ENCODE results near the gene ANKRD35. TPM values are rescaled to one million over a fixed set of nuclear protein-coding genes. Genes with fewer than 3 reads are reported as not detected.

Gene ANKRD35
- total and polyA plus RNA-seq, 9 of the 15 experiments (the other 6 are each of a cell fraction or from before 2014, with no cell fraction given), result 0.07 to 0.14 (median 0.07) TPM; not detected in 5

DNA sequence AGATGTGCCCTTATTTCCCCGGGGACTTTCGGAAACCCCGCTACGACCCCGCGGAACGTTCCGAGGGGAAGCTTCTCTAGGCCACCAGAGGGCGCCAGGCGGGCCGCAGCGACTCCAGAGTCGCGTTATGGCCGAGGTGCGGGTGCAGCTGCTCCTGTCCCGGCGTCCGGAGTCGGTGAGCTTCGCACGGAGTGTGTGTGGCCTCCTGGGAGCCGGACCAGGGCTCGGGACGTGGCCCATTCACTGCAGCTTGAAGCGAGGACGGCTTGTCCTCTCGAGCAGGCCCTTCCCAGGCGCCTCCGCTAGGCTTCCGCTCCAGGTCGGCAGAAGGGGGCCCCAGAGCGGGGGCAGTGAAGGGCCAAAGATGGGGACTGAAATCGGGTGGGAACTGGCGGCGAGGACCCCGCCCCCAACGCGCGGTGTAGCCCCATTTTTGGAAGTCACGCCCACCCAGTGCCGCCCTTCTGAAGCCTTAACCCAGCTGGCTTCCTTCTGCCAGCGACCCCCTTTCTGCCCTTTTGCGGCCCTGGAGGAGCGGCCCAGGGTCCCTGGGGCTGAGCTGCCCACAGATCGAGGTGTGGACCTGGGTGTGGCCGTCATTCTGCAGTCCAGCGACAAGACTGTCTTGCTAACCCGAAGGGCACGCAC lies 40.0 kb downstream of the ANKRD35 start, which contains the start of gene NUDT17 (continued):
- peak; percentile 55 for TF ChIP-seq NEUROD1 (IDR thresholded peaks at IDR 0.05; ENCODE audit: borderline replicate concordance, low read depth, low read length, partially characterized antibody)
- TF ChIP-seq HOXB6 (CRISPR knock-in tag; IDR thresholded peaks at IDR 0.05; ENCODE audit: borderline replicate concordance), result no peak
- TF ChIP-seq, protein P1, sequence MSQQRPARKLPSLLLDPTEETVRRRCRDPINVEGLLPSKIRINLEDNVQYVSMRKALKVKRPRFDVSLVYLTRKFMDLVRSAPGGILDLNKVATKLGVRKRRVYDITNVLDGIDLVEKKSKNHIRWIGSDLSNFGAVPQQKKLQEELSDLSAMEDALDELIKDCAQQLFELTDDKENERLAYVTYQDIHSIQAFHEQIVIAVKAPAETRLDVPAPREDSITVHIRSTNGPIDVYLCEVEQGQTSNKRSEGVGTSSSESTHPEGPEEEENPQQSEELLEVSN (IDR thresholded peaks at IDR 0.05; ENCODE audit: borderline replicate concordance in 1 of 2, extremely low read depth in 1 of 2, insufficient read depth in 1 of 2, insufficient read length in 1 of 2, low read depth in 1 of 2, low read length in 1 of 2, poor library complexity in 1 of 2, severe bottlenecking in 1 of 2), result peak; percentile 58 to 67
- TF ChIP-seq, protein P2, sequence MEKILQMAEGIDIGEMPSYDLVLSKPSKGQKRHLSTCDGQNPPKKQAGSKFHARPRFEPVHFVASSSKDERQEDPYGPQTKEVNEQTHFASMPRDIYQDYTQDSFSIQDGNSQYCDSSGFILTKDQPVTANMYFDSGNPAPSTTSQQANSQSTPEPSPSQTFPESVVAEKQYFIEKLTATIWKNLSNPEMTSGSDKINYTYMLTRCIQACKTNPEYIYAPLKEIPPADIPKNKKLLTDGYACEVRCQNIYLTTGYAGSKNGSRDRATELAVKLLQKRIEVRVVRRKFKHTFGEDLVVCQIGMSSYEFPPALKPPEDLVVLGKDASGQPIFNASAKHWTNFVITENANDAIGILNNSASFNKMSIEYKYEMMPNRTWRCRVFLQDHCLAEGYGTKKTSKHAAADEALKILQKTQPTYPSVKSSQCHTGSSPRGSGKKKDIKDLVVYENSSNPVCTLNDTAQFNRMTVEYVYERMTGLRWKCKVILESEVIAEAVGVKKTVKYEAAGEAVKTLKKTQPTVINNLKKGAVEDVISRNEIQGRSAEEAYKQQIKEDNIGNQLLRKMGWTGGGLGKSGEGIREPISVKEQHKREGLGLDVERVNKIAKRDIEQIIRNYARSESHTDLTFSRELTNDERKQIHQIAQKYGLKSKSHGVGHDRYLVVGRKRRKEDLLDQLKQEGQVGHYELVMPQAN (IDR thresholded peaks at IDR 0.05; ENCODE audit: borderline replicate concordance), result peak; percentile 45; the same call in 1 of the 2 replicates
- TF ChIP-seq POLR2B (IDR thresholded peaks at IDR 0.05; ENCODE audit: low read depth, partially characterized antibody), result peak; percentile 37
- TF ChIP-seq, protein P3, sequence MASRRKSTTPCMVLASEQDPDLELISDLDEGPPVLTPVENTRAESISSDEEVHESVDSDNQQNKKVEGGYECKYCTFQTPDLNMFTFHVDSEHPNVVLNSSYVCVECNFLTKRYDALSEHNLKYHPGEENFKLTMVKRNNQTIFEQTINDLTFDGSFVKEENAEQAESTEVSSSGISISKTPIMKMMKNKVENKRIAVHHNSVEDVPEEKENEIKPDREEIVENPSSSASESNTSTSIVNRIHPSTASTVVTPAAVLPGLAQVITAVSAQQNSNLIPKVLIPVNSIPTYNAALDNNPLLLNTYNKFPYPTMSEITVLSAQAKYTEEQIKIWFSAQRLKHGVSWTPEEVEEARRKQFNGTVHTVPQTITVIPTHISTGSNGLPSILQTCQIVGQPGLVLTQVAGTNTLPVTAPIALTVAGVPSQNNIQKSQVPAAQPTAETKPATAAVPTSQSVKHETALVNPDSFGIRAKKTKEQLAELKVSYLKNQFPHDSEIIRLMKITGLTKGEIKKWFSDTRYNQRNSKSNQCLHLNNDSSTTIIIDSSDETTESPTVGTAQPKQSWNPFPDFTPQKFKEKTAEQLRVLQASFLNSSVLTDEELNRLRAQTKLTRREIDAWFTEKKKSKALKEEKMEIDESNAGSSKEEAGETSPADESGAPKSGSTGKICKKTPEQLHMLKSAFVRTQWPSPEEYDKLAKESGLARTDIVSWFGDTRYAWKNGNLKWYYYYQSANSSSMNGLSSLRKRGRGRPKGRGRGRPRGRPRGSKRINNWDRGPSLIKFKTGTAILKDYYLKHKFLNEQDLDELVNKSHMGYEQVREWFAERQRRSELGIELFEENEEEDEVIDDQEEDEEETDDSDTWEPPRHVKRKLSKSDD (conservative IDR thresholded peaks at IDR 0.05; ENCODE audit: low read length), result no peak
- peak; percentile 70 for TF ChIP-seq TAF1 (IDR thresholded peaks at IDR 0.05; ENCODE audit: control insufficient read depth, extremely low read depth, insufficient read depth, low read length, severe bottlenecking)
- TF ChIP-seq HMG20B (CRISPR knock-in tag; IDR thresholded peaks at IDR 0.05), result 0 out of 2 replicates have a peak, but pooled peaks have one; percentile 19
- TF ChIP-seq HMGN3 (IDR thresholded peaks at IDR 0.05; ENCODE audit: borderline replicate concordance, extremely low read depth, insufficient read length, low read depth, low read length), result peak; percentile 75
- no peak for TF ChIP-seq ZKSCAN3 (CRISPR knock-in tag; IDR thresholded peaks at IDR 0.05)
- no peak for TF ChIP-seq RUNX1 (IDR thresholded peaks at IDR 0.05; ENCODE audit: low read depth)
- TF ChIP-seq SIN3A (IDR thresholded peaks at IDR 0.05; ENCODE audit: borderline replicate concordance in 2 of 2, control insufficient read depth in 1 of 2, low read depth in 2 of 2, low read length in 2 of 2), result peak in 1 of 2 experiments; percentile 39; a peak in 1 of 4 replicates
- no peak for TF ChIP-seq EZH2 (IDR thresholded peaks at IDR 0.05; ENCODE audit: borderline replicate concordance, low read depth, low read length)
- TF ChIP-seq, protein P4, sequence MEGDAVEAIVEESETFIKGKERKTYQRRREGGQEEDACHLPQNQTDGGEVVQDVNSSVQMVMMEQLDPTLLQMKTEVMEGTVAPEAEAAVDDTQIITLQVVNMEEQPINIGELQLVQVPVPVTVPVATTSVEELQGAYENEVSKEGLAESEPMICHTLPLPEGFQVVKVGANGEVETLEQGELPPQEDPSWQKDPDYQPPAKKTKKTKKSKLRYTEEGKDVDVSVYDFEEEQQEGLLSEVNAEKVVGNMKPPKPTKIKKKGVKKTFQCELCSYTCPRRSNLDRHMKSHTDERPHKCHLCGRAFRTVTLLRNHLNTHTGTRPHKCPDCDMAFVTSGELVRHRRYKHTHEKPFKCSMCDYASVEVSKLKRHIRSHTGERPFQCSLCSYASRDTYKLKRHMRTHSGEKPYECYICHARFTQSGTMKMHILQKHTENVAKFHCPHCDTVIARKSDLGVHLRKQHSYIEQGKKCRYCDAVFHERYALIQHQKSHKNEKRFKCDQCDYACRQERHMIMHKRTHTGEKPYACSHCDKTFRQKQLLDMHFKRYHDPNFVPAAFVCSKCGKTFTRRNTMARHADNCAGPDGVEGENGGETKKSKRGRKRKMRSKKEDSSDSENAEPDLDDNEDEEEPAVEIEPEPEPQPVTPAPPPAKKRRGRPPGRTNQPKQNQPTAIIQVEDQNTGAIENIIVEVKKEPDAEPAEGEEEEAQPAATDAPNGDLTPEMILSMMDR (IDR thresholded peaks at IDR 0.05 in 2 of 3, conservative IDR thresholded peaks at IDR 0.05 in 1 of 3; ENCODE audit: insufficient read depth in 2 of 3, low read depth in 1 of 3, low read length in 3 of 3), result peak; percentile 85 to 96 (median 92)
- no peak for TF ChIP-seq ZNF436 (CRISPR knock-in tag; IDR thresholded peaks at IDR 0.05)
- TF ChIP-seq NCOR1 (IDR thresholded peaks at IDR 0.05), result 0 out of 2 replicates have a peak, but pooled peaks have one; percentile 10
- no peak for TF ChIP-seq PYGO2 (tag; IDR thresholded peaks at IDR 0.05)
- TF ChIP-seq TCF7 (IDR thresholded peaks at IDR 0.05; ENCODE audit: borderline replicate concordance), result no peak
